Mesendoderm (in vitro differentiated cells): Measurements from ENCODE around the gene OR7C1.

Experiments used
- DNase-seq: peaks from one replicate; pipeline ENCODE4 v3.0.0; 2013
- H2AK5ac ChIP-seq: 2 replicates; pipeline ENCODE4 v1.6.1; 2013; ENCODE audit warnings: low read length, inconsistent platforms
- H2BK120ac ChIP-seq: 2 replicates; pipeline ENCODE4 v1.6.1; 2013; ENCODE audit warnings: low read depth, mild to moderate bottlenecking, low read length, moderate library complexity, mixed read lengths
- H2BK15ac ChIP-seq: replicated peaks from 2 replicates; pipeline ENCODE4 v1.6.1; 2013; ENCODE audit warnings: low read depth, mild to moderate bottlenecking, moderate library complexity
- H2BK5ac ChIP-seq: 2 replicates; pipeline ENCODE4 v1.6.1; 2013; ENCODE audit warnings: low read length, inconsistent platforms
- H3K18ac ChIP-seq: 2 replicates; pipeline ENCODE4 v1.6.1; 2013; ENCODE audit warnings: mild to moderate bottlenecking, low read length, mixed read lengths
- H3K23ac ChIP-seq: one replicate; pipeline ENCODE4 v1.6.1; 2013; ENCODE audit warnings: low read length
- H3K27ac ChIP-seq: 2 replicates; pipeline ENCODE4 v1.5.1; 2013; ENCODE audit warnings: low read depth, mild to moderate bottlenecking, inconsistent platforms, low read length, moderate library complexity
- H3K27me3 ChIP-seq: 2 replicates; pipeline ENCODE4 v1.6.1; 2013; ENCODE audit warnings: low read length, control low read depth, mild to moderate bottlenecking, inconsistent platforms; ENCODE audit not compliant: insufficient read depth, poor library complexity
- H3K36me3 ChIP-seq: 2 replicates; pipeline ENCODE4 v1.6.1; 2013; ENCODE audit warnings: low read length, inconsistent platforms; ENCODE audit not compliant: control insufficient read depth, insufficient read depth
- H3K4ac ChIP-seq: one replicate; pipeline ENCODE4 v1.6.1; 2013; ENCODE audit warnings: low read depth, mild to moderate bottlenecking, low read length, moderate library complexity
- H3K4me1 ChIP-seq: 2 replicates; pipeline ENCODE4 v1.6.1; 2013; ENCODE audit warnings: low read depth, low read length, inconsistent platforms; ENCODE audit not compliant: control insufficient read depth
- H3K4me2 ChIP-seq: 2 replicates; pipeline ENCODE4 v1.6.1; 2013; ENCODE audit warnings: low read length
- H3K4me3 ChIP-seq: 2 replicates; pipeline ENCODE4 v1.5.1; 2013; ENCODE audit warnings: mild to moderate bottlenecking, low read length
- H3K56ac ChIP-seq: one replicate; pipeline ENCODE4 v1.6.1; 2013; ENCODE audit warnings: low read length
- H3K79me1 ChIP-seq: 2 replicates; pipeline ENCODE4 v1.6.1; 2013; ENCODE audit warnings: low read length, inconsistent platforms
- H3K79me2 ChIP-seq: 2 replicates; pipeline ENCODE4 v1.6.1; 2013; ENCODE audit warnings: mild to moderate bottlenecking, low read length; ENCODE audit not compliant: control insufficient read depth, insufficient read depth
- H3K9ac ChIP-seq: 2 replicates; pipeline ENCODE4 v1.6.1; 2013; ENCODE audit warnings: low read length, inconsistent platforms
- H4K5ac ChIP-seq: one replicate; pipeline ENCODE4 v1.6.1; 2013; ENCODE audit warnings: low read length
- H4K8ac ChIP-seq: one replicate; pipeline ENCODE4 v1.6.1; 2013; ENCODE audit warnings: low read depth, mild to moderate bottlenecking, control low read depth, low read length, moderate library complexity
- WGBS: extraction: QIAGEN DNeasy Blood & Tissue Kit; methylation state at CpG from one replicate; pipeline ENCODE4 v1.1.7; 2013; ENCODE audit warnings: low lambda C conversion rate, missing lambda C conversion rate; ENCODE audit not compliant: insufficient coverage; ENCODE audit errors: extremely low coverage; 5-methylcytosine and 5-hydroxymethylcytosine counted together

The OR7C1 gene

GRCh38 chr19:14817052-14817451 is 17.9 kb downstream of the OR7C1 start:
- H3K4me3 ChIP-seq: no peak overlapping the region
- no peak overlapping the region for H2BK15ac ChIP-seq
- H3K4ac ChIP-seq: no peak overlapping the region
- no peak overlapping the region for H4K5ac ChIP-seq
- no peak overlapping the region for H3K56ac ChIP-seq
- H2AK5ac ChIP-seq: no peak overlapping the region
- no peak overlapping the region for H4K8ac ChIP-seq
- H3K9ac ChIP-seq: no peak overlapping the region
- no peaks in the 10 kb centered on the region for H3K79me2 ChIP-seq
- no peak overlapping the region for H2BK120ac ChIP-seq
- H3K27ac ChIP-seq: no peak overlapping the region
- H2BK5ac ChIP-seq: no peak overlapping the region
- H3K36me3 ChIP-seq: no peaks in the 10 kb centered on the region
- H3K79me1 ChIP-seq: no peaks in the 10 kb centered on the region
- no CpG with 5 or more reads among the region's 3 CpGs for WGBS
- no peak for DNase-seq
- H3K27me3 ChIP-seq: no peaks in the 10 kb centered on the region
- no peak overlapping the region for H3K18ac ChIP-seq
- H3K23ac ChIP-seq: no peak overlapping the region
- H3K4me2 ChIP-seq: no peak overlapping the region
- no peaks in the 10 kb centered on the region for H3K4me1 ChIP-seq

- Histone ChIP-seq H3K56ac (no peak overlapping the region), H3K23ac (no peak overlapping the region), H2BK15ac (no peak overlapping the region), H3K4me1 (no peaks in the 10 kb centered on the region), H3K4ac (no peak overlapping the region), H4K5ac (no peak overlapping the region), H3K9ac (no peak overlapping the region), H3K79me2 (no peaks in the 10 kb centered on the region), H3K4me3 (no peak overlapping the region), H3K36me3 (no peaks in the 10 kb centered on the region), H3K79me1 (no peaks in the 10 kb centered on the region), H3K18ac (no peak overlapping the region), H2BK5ac (no peak overlapping the region), H2AK5ac (no peak overlapping the region), H4K8ac (no peak overlapping the region), H3K27ac (no peak overlapping the region), H3K27me3 (no peaks in the 10 kb centered on the region), H2BK120ac (no peak overlapping the region), H3K4me2 (no peak overlapping the region)
- no CpG with 5 or more reads among the region's 2 CpGs for WGBS
- DNase-seq: no peak
Measured at GRCh38 chr19:14814982-14815652, 19.9 kb downstream of the OR7C1 start.

GRCh38 chr19:14809272-14810057 is 25.5 kb downstream of the OR7C1 start:
- H3K27ac ChIP-seq: no peak overlapping the region
- H3K4ac ChIP-seq: no peak overlapping the region
- no peak overlapping the region for H4K8ac ChIP-seq
- H3K79me2 ChIP-seq: no peaks in the 10 kb centered on the region
- no peak overlapping the region for H3K9ac ChIP-seq
- H2BK120ac ChIP-seq: no peak overlapping the region
- no peak for DNase-seq
- H3K18ac ChIP-seq: no peak overlapping the region
- H3K4me2 ChIP-seq: no peak overlapping the region
- WGBS: no CpG with 5 or more reads among the region's 9 CpGs
- no peak overlapping the region for H3K23ac ChIP-seq
- H3K56ac ChIP-seq: no peak overlapping the region
- no peak overlapping the region for H3K4me3 ChIP-seq
- no peak overlapping the region for H2BK15ac ChIP-seq
- H2BK5ac ChIP-seq: no peak overlapping the region
- no peak overlapping the region for H4K5ac ChIP-seq
- H3K4me1 ChIP-seq: no peaks in the 10 kb centered on the region
- no peak overlapping the region for H2AK5ac ChIP-seq
- H3K79me1 ChIP-seq: no peaks in the 10 kb centered on the region
- no peaks in the 10 kb centered on the region for H3K27me3 ChIP-seq
- H3K36me3 ChIP-seq: no peaks in the 10 kb centered on the region

- H3K18ac ChIP-seq: no peak overlapping the region
- H2BK120ac ChIP-seq: no peak overlapping the region
- no peaks in the 10 kb centered on the region for H3K4me1 ChIP-seq
- H3K4ac ChIP-seq: no peak overlapping the region
- DNase-seq: no peak
- no peak overlapping the region for H3K56ac ChIP-seq
- no peak overlapping the region for H2BK15ac ChIP-seq
- H4K5ac ChIP-seq: no peak overlapping the region
- H2BK5ac ChIP-seq: no peak overlapping the region
- no peak overlapping the region for H3K27ac ChIP-seq
- no peaks in the 10 kb centered on the region for H3K79me2 ChIP-seq
- H2AK5ac ChIP-seq: no peak overlapping the region
- no peaks in the 10 kb centered on the region for H3K79me1 ChIP-seq
- WGBS: 100% methylated on average over 1 of the region's 3 CpGs
- H3K9ac ChIP-seq: no peak overlapping the region
- no peaks in the 10 kb centered on the region for H3K36me3 ChIP-seq
- no peak overlapping the region for H3K4me2 ChIP-seq
- H3K4me3 ChIP-seq: no peak overlapping the region
- no peak overlapping the region for H4K8ac ChIP-seq
- H3K23ac ChIP-seq: no peak overlapping the region
- H3K27me3 ChIP-seq: no peaks in the 10 kb centered on the region
Measured at GRCh38 chr19:14804765-14805164, 30.2 kb downstream of the OR7C1 start.

- H3K4ac ChIP-seq: no peak overlapping the region
- H3K9ac ChIP-seq: no peak overlapping the region
- no peaks in the 10 kb centered on the region for H3K79me1 ChIP-seq
- H2BK15ac ChIP-seq: no peak overlapping the region
- no peak overlapping the region for H3K4me3 ChIP-seq
- H3K79me2 ChIP-seq: no peaks in the 10 kb centered on the region
- H2BK120ac ChIP-seq: no peak overlapping the region
- H2BK5ac ChIP-seq: no peak overlapping the region
- WGBS: no CpG with 5 or more reads among the region's 5 CpGs
- H3K36me3 ChIP-seq: no peaks in the 10 kb centered on the region
- no peak overlapping the region for H3K18ac ChIP-seq
- no peak overlapping the region for H3K23ac ChIP-seq
- no peak overlapping the region for H4K8ac ChIP-seq
- no peak for DNase-seq
- H2AK5ac ChIP-seq: no peak overlapping the region
- no peaks in the 10 kb centered on the region for H3K4me1 ChIP-seq
- no peak overlapping the region for H3K27ac ChIP-seq
- no peak overlapping the region for H4K5ac ChIP-seq
- no peak overlapping the region for H3K4me2 ChIP-seq
- H3K56ac ChIP-seq: no peak overlapping the region
- H3K27me3 ChIP-seq: no peaks in the 10 kb centered on the region
Measured at GRCh38 chr19:14798760-14799159, 36.2 kb downstream of the OR7C1 start.
